Uterus (tissue), 2 donors: ENCODE results near the gene C1orf146.

ENCODE experiments used
- CTCF ChIP-seq, 4 experiments: fragments of 200-600 bp in 2 of 4; fragments of 450-650 bp in 2 of 4; sonication (generic) in 2 of 4; IDR thresholded peaks; one replicate each; pipeline ENCODE4 v1.5.1; 2016 to 2019; ENCODE audit warnings: antibody characterized with exemption in 4 of 4, mild to moderate bottlenecking in 2 of 4, moderate library complexity in 1 of 4
- POLR2A ChIP-seq, 2 donors: fragments of 450-650 bp; IDR thresholded peaks; one replicate each; pipeline ENCODE4 v1.6.1; 2016; ENCODE audit warnings: antibody characterized with exemption in 2 of 2, mild to moderate bottlenecking in 1 of 2, moderate library complexity in 1 of 2

GRCh38 chr1:92168657-92169056 lies 49.1 kb upstream of the C1orf146 start:
- TF ChIP-seq POLR2A (IDR thresholded peaks at IDR 0.05) (no peak), CTCF (IDR thresholded peaks at IDR 0.05) (no peak)
